Measurements from ENCODE around the gene ZGRF1.
"Not testable (repeated sequence)": the region's sequence is repeated elsewhere in the genome, so short reads cannot be mapped to it uniquely, and the experiment has no call there.

The ZGRF1 gene

GRCh38 chr4:112531146-112531545 is 105.6 kb downstream of the ZGRF1 start:
- peaks cover 40% of the 10 kb centered on the region for H3K27me3 Mint-ChIP-seq
- H3K27ac Mint-ChIP-seq (ENCODE audit: low read depth) = no peak overlapping the region
- H3K4me3 Mint-ChIP-seq = no peak overlapping the region
- peaks cover 2% of the 10 kb centered on the region for H3K36me3 Mint-ChIP-seq (ENCODE audit: insufficient read depth)
- ATAC-seq (replicated peaks; ENCODE audit: extremely low read depth, poor library complexity, severe bottlenecking) = no peak
- no peaks in the 10 kb centered on the region for H3K9me3 Mint-ChIP-seq
- no peaks in the 10 kb centered on the region for H3K4me1 Mint-ChIP-seq
- DNase-seq (ENCODE audit: low spot score in 2 of 2) = no peak

GRCh38 chr4:112526061-112526460 is 110.6 kb downstream of the ZGRF1 start:
- H3K27ac Mint-ChIP-seq (ENCODE audit: low read depth) = no peak overlapping the region

GRCh38 chr4:112523764-112524505 is 112.8 kb downstream of the ZGRF1 start:
- Mint-ChIP-seq H3K36me3 (ENCODE audit: insufficient read depth) (peaks cover 7% of the 10 kb centered on the region), H3K27me3 (peaks cover 58% of the 10 kb centered on the region), H3K9me3 (no peaks in the 10 kb centered on the region), H3K4me3 (peak overlapping the region; percentile 79), H3K4me1 (peaks cover 22% of the 10 kb centered on the region), H3K27ac (ENCODE audit: low read depth) (no peak overlapping the region)
- DNase-seq (ENCODE audit: low spot score in 2 of 2) (peak; percentile 47 to 58), ATAC-seq (replicated peaks; ENCODE audit: extremely low read depth, poor library complexity, severe bottlenecking) (peak; percentile 75)

More at GRCh38 chr4:112526061-112526460, 110.6 kb downstream of the ZGRF1 start:
- DNase-seq (ENCODE audit: low spot score in 2 of 2) (no peak), ATAC-seq (replicated peaks; ENCODE audit: extremely low read depth, poor library complexity, severe bottlenecking) (no peak)
- H3K4me3 Mint-ChIP-seq = no peak overlapping the region
- H3K9me3 Mint-ChIP-seq = no peaks in the 10 kb centered on the region
- H3K36me3 Mint-ChIP-seq (ENCODE audit: insufficient read depth) = peaks cover 7% of the 10 kb centered on the region
- peaks cover 58% of the 10 kb centered on the region for H3K27me3 Mint-ChIP-seq
- H3K4me1 Mint-ChIP-seq = peaks cover 18% of the 10 kb centered on the region

- Mint-ChIP-seq H3K4me1 (peaks cover 24% of the 10 kb centered on the region), H3K27ac (ENCODE audit: low read depth) (peak overlapping the region; percentile 8), H3K27me3 (peaks cover 64% of the 10 kb centered on the region), H3K9me3 (no peaks in the 10 kb centered on the region), H3K4me3 (peak overlapping the region; percentile 79), H3K36me3 (ENCODE audit: insufficient read depth) (peaks cover 7% of the 10 kb centered on the region)
- peak; percentile 33 for ATAC-seq (replicated peaks; ENCODE audit: extremely low read depth, poor library complexity, severe bottlenecking)
- DNase-seq (ENCODE audit: low spot score in 2 of 2) = no peak
These were observed 113.5 kb downstream of the ZGRF1 start for GRCh38 chr4:112523008-112523721.

- not testable (repeated sequence) for H3K36me3 Mint-ChIP-seq (ENCODE audit: insufficient read depth); H3K27ac Mint-ChIP-seq (ENCODE audit: low read depth); H3K9me3 Mint-ChIP-seq; ATAC-seq (replicated peaks; ENCODE audit: extremely low read depth, poor library complexity, severe bottlenecking); DNase-seq (ENCODE audit: low spot score in 2 of 2)
- Mint-ChIP-seq H3K27me3 (peaks cover 71% of the 10 kb centered on the region), H3K4me3 (peak overlapping the region; percentile 79), H3K4me1 (peaks cover 31% of the 10 kb centered on the region)
These were observed 114.3 kb downstream of the ZGRF1 start for GRCh38 chr4:112522431-112522830.

- ATAC-seq (replicated peaks; ENCODE audit: extremely low read depth, poor library complexity, severe bottlenecking) (no peak), DNase-seq (ENCODE audit: low spot score in 2 of 2) (no peak)
- peaks cover 82% of the 10 kb centered on the region for H3K27me3 Mint-ChIP-seq
- H3K9me3 Mint-ChIP-seq = no peaks in the 10 kb centered on the region
- peaks cover 42% of the 10 kb centered on the region for H3K4me1 Mint-ChIP-seq
- H3K36me3 Mint-ChIP-seq (ENCODE audit: insufficient read depth) = peaks cover 11% of the 10 kb centered on the region
- H3K27ac Mint-ChIP-seq (ENCODE audit: low read depth) = no peak overlapping the region
- no peak overlapping the region for H3K4me3 Mint-ChIP-seq
These were observed 115.3 kb downstream of the ZGRF1 start for GRCh38 chr4:112521123-112522023.

- Mint-ChIP-seq H3K36me3 (ENCODE audit: insufficient read depth) (peaks cover 11% of the 10 kb centered on the region), H3K9me3 (no peaks in the 10 kb centered on the region), H3K27ac (ENCODE audit: low read depth) (no peak overlapping the region), H3K27me3 (peaks cover 82% of the 10 kb centered on the region), H3K4me3 (no peak overlapping the region), H3K4me1 (peaks cover 47% of the 10 kb centered on the region)
- no peak for DNase-seq (ENCODE audit: low spot score in 2 of 2)
- ATAC-seq (replicated peaks; ENCODE audit: extremely low read depth, poor library complexity, severe bottlenecking) = no peak
These were observed 116.0 kb downstream of the ZGRF1 start for GRCh38 chr4:112520598-112521122.

- Mint-ChIP-seq H3K4me1 (peaks cover 53% of the 10 kb centered on the region), H3K27me3 (peaks cover 88% of the 10 kb centered on the region), H3K27ac (ENCODE audit: low read depth) (no peak overlapping the region), H3K36me3 (ENCODE audit: insufficient read depth) (peaks cover 14% of the 10 kb centered on the region), H3K9me3 (no peaks in the 10 kb centered on the region), H3K4me3 (no peak overlapping the region)
- DNase-seq (ENCODE audit: low spot score in 2 of 2) (no peak), ATAC-seq (replicated peaks; ENCODE audit: extremely low read depth, poor library complexity, severe bottlenecking) (no peak)
These were observed 116.8 kb downstream of the ZGRF1 start for GRCh38 chr4:112519689-112520597.

GRCh38 chr4:112518675-112519074 is 118.0 kb downstream of the ZGRF1 start:
- ATAC-seq (replicated peaks; ENCODE audit: extremely low read depth, poor library complexity, severe bottlenecking) (no peak), DNase-seq (ENCODE audit: low spot score in 2 of 2) (no peak)
- Mint-ChIP-seq H3K36me3 (ENCODE audit: insufficient read depth) (peaks cover 13% of the 10 kb centered on the region), H3K27me3 (peaks cover 100% of the 10 kb centered on the region), H3K9me3 (no peaks in the 10 kb centered on the region), H3K27ac (ENCODE audit: low read depth) (no peak overlapping the region), H3K4me1 (peaks cover 62% of the 10 kb centered on the region), H3K4me3 (no peak overlapping the region)

- H3K27me3 Mint-ChIP-seq = peaks cover 100% of the 10 kb centered on the region
- no peak for ATAC-seq (replicated peaks; ENCODE audit: extremely low read depth, poor library complexity, severe bottlenecking)
- peaks cover 55% of the 10 kb centered on the region for H3K4me1 Mint-ChIP-seq
- H3K9me3 Mint-ChIP-seq = no peaks in the 10 kb centered on the region
- H3K27ac Mint-ChIP-seq (ENCODE audit: low read depth) = no peak overlapping the region
- H3K4me3 Mint-ChIP-seq = peak overlapping the region; percentile 76
- peaks cover 10% of the 10 kb centered on the region for H3K36me3 Mint-ChIP-seq (ENCODE audit: insufficient read depth)
- no peak for DNase-seq (ENCODE audit: low spot score in 2 of 2)
These were observed 118.8 kb downstream of the ZGRF1 start for GRCh38 chr4:112517911-112518310.

- Mint-ChIP-seq H3K36me3 (ENCODE audit: insufficient read depth) (peaks cover 8% of the 10 kb centered on the region), H3K4me3 (peak overlapping the region; percentile 76), H3K27ac (ENCODE audit: low read depth) (no peak overlapping the region), H3K4me1 (peaks cover 47% of the 10 kb centered on the region), H3K9me3 (no peaks in the 10 kb centered on the region), H3K27me3 (peaks cover 100% of the 10 kb centered on the region)
- ATAC-seq (replicated peaks; ENCODE audit: extremely low read depth, poor library complexity, severe bottlenecking) (no peak), DNase-seq (ENCODE audit: low spot score in 2 of 2) (no peak)
These were observed 119.6 kb downstream of the ZGRF1 start for GRCh38 chr4:112517067-112517634.

All from central memory CD8-positive, alpha-beta T cell (primary cell).